Astrocyte of the cerebellum (primary cell): ENCODE measurements around the gene MAPK10.
"Not testable (repeated sequence)": the region's sequence is repeated elsewhere in the genome, so short reads cannot be mapped to it uniquely, and the experiment has no call there.

Source experiments
- DNase-seq: peaks from one replicate; pipeline ENCODE4 v3.0.0-alpha.2; 2011; ENCODE audit warnings: low read depth
- H3K4me3 ChIP-seq: 2 replicates; pipeline ENCODE4 v1.5.1; 2011; ENCODE audit warnings: mild to moderate bottlenecking, low read depth, low read length, moderate library complexity
- CTCF ChIP-seq: IDR thresholded peaks from 2 replicates; pipeline ENCODE4 v1.5.1; 2012; ENCODE audit warnings: low read length, low read depth, moderate library complexity, mild to moderate bottlenecking; ENCODE audit errors: missing control alignments
- in situ Hi-C: cut with HindIII; loops from 2 replicates; pipeline ENCODE4 v1.10.0; 2017; ENCODE audit warnings: low sequenced_read_pairs

Gene MAPK10

DNA sequence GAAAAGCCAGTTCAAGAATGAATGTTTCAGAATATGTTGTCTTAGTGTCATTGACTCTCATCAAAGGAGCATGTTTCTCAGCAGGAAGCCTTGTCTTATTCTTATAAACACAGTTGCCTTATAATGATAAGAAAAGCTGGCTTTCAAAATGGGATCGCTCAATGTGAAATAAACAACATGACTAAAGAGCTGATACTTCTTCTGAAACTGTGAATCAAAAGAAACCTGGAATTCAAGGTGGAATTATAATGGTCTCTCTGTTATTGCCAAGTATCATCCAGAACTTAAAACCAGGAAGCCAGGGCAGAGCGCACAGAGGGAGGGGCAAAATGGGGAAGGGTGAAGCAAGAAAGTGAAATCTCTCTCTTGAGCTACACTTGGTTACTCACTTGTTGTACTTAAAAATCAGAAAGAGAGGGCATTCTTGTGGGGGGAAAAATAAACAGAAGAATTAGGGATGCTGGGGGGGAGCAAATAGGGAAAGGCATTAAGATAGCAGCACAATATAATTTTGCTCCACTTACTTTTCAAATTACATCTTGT lies 270.0 kb downstream of the MAPK10 start:
- in situ Hi-C loops = no loop called here
- TF ChIP-seq CTCF = no peak
- no peak overlapping the region for H3K4me3 ChIP-seq
- no peak for DNase-seq

GRCh38 chr4:86089053-86089452 lies 270.8 kb downstream of the MAPK10 start:
- H3K4me3 ChIP-seq = no peak overlapping the region
- in situ Hi-C loops = no loop called here
- no peak for TF ChIP-seq CTCF
- no peak for DNase-seq

DNA sequence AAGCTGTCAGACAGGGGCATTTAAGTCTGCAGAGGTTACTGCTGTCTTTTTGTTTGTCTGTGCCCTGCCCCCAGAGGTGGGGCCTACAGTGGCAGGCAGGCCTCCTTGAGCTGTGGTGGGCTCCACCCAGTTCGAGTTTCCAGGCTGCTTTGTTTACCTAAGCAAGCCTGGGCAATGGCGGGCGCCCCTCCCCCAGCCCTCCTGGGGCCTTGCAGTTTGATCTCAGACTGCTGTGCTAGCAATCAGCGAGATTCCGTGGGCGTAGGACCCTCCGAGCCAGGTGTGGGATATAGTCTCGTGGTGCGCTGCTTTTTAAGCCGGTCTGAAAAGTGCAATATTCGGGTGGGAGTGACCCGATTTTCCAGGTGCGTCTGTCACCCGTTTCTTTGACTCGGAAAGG lies 284.1 kb downstream of the MAPK10 start:
- DNase-seq, in situ Hi-C loops, H3K4me3 ChIP-seq: not testable (repeated sequence)

GRCh38 chr4:86060341-86060740 lies 299.5 kb downstream of the MAPK10 start:
- no peak for DNase-seq
- in situ Hi-C loops = no loop called here

DNA sequence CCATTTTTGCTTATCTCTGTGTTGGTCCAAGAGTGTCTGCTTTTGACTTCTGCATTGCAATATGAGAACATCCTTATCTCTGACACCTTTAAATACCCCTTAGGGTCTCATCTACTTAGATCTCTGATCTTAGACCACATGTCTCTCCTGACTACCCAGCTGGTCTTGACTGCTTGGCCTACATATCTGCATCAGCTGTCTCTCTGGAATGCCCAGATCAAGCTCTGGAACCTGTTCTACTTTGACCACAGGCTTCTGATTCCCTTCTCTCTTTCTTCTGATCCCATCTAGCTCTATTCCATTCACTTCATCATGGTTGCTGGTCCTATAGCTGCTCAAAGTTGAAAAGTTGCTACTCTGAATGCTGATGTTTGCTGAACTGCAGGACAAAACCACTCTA lies 301.2 kb downstream of the MAPK10 start:
- TF ChIP-seq CTCF = no peak
- H3K4me3 ChIP-seq = no peak overlapping the region
- DNase-seq = no peak
- in situ Hi-C loops = no loop called here

More at GRCh38 chr4:86060341-86060740, 299.5 kb downstream of the MAPK10 start:
- no peak overlapping the region for H3K4me3 ChIP-seq
- no peak for TF ChIP-seq CTCF

GRCh38 chr4:86055898-86056297 lies 304.0 kb downstream of the MAPK10 start:
- in situ Hi-C loops = no loop called here
- no peak for TF ChIP-seq CTCF
- DNase-seq = no peak
- no peak overlapping the region for H3K4me3 ChIP-seq

- TF ChIP-seq CTCF = no peak
Measured at GRCh38 chr4:86054286-86055032, 305.4 kb downstream of the MAPK10 start.

More at GRCh38 chr4:86054286-86055032, 305.4 kb downstream of the MAPK10 start:
- no peak for DNase-seq
- no peak overlapping the region for H3K4me3 ChIP-seq
- in situ Hi-C loops = no loop called here
